GM18868 (cell line): Measurements from ENCODE around the gene TPK1.

Experiments used
- ATAC-seq: cut with Tn5 transposase; IDR thresholded peaks from one replicate; pipeline ENCODE4 v1.9.1; 2021; ENCODE audit warnings: mild to moderate bottlenecking, moderate library complexity; ENCODE audit not compliant: unreplicated experiment

Gene TPK1

GRCh38 chr7:144835652-144836544 lies at the start of gene TPK1:
Gene TPK1 (minus strand): TSS chr7:144836053. CDS start chr7:144835602, 451 bp downstream.
- ATAC-seq: peak; percentile 87

DNA sequence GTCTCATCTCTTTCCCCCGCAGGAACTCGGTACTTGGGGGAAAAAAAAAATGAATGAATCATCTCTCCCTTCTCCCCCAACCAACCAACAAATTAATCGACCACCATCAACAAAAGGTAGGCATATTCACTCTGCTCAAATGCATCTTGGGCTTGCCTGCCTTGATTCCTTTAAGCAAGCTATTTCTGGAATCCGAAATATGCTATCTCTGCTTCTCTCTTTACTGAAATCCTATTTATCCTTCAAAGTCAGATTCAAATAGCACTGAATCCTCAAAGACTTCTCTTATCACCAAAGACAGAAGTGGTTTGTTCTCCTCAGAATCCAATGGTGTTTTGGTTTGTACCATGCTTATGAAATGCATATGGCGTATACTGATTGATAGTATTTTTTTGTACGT lies 49.6 kb upstream of the TPK1 start:
- ATAC-seq: no peak

DNA sequence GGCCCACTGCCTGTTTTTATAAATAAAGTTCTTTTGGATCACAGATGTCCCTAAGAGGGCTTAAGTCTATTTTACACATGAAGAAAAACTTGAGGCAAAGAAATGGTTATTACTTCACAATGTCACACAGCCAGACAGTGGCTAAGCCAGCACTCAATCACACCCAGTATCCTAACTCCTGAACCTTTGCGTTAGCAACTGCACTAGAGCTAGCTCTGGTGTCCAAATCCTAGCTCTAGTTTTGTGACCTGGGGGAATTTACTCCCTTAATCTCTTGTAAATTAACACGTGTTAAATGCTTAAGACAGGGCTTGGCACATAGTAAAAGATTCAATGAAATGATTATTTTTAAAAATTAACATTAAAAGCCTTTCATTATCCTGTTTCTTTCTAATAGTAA lies 49.0 kb upstream of the TPK1 start:
- ATAC-seq: no peak

DNA sequence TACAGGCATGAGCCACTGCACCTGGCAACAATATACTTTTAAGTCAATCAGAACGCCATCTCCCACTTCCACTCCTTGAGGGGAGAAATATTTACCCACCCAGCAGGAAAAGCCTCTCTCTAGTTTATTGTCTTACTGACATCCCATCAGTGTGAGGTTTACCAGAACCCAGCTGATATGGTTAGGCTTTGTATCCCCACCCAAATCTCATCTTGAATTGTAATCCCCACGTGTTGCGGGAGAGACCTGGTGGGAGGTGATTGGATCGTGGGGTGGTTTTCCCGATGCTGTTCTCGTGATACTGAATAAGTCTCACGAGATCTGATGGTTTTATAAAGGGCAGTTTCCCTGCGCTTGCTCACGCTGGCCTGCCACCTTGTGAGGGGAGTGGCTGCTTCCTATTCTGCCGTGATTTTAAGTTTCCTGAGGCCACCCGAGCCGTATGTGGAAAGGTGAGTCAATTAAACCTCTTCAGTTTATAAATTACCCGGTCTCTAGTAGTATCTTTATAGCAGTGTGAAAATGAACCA lies 37.5 kb upstream of the TPK1 start:
- ATAC-seq: no peak

DNA sequence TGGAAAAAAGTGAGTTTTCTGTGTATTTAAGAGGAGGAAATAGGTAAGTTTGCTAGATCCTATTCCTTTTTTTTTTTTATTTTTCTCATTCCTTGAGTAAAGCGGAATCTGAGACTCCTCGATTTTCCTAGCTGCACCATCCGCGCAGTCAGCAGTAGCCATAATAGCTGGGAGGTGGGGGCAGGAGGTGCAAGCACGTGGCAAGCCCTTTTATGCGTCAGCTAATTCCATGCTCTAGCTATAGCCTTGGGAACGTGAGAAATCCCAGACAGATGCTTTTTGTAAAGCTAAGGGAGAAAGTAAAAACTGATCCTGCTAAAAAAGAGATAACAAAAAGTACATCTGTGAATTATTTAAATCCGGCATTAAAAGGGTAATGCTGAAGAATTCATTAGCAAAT lies 33.2 kb upstream of the TPK1 start:
- ATAC-seq: no peak

- ATAC-seq: no peak
Observed at GRCh38 chr7:144866189-144866588, 30.3 kb upstream of the TPK1 start.

- ATAC-seq: no peak
Observed at GRCh38 chr7:144863320-144863647, 27.4 kb upstream of the TPK1 start.

- ATAC-seq: no peak
Observed at GRCh38 chr7:144862612-144863319, 26.9 kb upstream of the TPK1 start.

- ATAC-seq: no peak
Observed at GRCh38 chr7:144859739-144860138, 23.9 kb upstream of the TPK1 start.

DNA sequence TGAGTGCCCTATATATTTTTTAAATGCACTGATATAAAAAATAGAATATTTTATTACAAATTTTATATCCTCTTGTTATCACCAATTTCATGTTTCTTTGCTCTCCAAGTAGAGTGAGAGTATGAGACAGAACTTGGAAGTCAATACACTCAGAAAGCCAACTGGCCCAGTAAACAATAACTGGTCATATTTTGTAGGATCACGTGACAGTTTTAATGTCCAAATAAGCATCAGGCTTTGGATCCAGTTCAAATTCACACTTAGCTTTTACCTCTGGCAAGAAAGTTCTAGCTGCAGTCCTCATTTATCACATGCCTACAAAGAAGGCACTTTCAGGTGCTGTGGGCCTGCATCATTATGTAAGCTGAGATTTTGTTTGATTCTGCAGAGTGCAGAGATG lies 21.6 kb upstream of the TPK1 start:
- ATAC-seq: no peak

DNA sequence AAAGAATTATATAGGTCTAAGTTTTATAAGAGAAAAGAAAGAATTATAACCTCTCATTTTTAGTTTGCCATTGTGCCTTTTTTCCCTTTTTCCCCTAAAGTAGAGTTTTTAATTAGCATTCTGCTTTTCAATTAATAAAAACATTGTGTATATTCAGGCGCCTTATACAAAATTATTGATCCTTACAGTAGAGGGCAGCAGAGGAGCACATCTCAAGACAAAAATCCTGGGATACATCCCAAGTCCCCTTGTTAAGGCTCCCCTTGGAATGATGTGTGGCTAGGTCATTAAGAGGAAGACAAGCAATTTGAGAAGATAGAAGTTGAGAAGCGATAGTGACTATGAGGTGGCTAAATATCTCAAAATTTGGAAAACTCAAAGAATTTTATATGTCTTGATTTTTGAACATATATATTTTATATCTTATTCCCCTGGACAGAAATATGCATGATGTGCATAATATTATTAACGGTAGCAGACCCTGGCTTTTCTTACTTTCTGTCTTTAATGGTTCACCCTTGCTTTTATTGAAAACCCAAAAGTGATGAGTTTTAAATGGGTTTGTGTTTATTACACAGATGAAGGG lies 19.1 kb upstream of the TPK1 start:
- ATAC-seq: no peak

DNA sequence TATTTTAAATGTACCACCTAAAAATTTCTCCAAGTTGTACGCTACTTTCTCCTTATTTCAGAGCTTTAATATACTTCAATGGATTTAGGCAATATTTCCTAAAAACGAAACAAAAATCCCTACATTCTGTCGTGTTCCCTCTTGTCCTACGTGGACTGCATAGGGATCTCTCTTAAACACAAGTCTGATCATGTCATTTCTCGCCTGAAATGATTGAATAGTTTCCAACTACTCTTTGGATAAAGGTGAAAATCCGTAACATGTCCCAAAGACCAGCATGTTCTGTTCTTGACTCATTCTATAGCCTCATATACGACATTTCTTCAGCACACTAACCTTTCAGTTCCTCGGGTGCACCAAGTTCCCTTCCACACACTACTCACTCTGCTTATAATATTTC lies 17.7 kb upstream of the TPK1 start:
- no peak for ATAC-seq

DNA sequence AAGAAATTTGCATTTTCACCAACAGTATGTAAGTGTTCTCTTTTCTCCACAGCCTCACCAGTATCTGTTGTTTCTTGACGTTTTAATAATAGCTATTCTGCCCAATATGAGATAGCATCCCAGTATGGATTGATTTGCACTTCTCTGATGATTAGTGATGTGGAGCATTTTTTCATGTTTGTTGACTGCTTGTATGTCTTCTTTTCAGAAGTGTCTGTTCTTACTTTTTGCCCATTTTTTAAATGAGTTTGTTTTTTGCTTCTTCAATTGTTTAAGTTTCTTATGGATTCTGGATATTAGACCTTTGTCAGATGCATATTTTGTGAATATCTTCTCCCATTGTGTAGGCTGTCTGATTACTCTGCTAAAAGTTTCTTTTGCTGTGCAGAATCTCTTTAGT lies 12.2 kb upstream of the TPK1 start:
- ATAC-seq: no peak

GRCh38 chr7:144842377-144842851 lies 6.6 kb upstream of the TPK1 start:
- ATAC-seq: peak; percentile 88

DNA sequence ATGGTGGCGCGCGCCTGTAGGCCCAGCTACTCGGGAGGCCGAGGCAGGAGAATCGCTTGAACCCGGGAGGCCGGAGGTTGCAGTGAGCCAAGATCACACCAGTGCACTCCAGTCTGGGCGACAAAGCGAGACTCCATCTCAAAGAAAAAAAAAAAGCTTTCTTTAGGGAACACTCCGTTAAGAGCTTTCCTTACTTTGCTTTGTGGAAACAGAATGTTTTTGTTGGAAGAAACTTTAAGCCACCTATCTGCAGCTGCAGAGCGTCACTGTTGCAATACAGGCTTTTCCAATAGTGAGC lies 641 bp upstream of the TPK1 start:
- no peak for ATAC-seq

DNA sequence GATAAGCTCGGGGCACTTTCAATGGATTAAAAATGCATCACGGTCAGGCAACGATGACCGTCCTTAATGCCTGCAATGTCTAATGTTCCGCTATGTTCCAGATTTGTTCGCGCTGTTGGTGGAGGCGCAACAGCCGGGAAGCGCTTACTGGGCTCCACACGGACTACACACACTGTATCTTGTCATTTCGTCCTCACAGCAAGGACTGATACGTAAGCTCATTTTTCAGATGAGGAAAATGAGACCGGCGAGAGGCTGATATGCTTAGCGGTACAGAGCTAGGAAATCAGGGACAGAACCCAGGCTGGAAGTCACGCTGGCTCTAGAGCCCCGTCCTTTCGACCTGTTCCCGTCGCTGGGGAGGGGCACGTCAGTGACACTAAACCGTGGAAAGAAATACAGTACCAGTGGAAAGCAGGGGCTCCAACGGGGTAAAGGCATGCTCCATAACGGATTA lies 670 bp downstream of the TPK1 start:
- peak; percentile 29 for ATAC-seq

DNA sequence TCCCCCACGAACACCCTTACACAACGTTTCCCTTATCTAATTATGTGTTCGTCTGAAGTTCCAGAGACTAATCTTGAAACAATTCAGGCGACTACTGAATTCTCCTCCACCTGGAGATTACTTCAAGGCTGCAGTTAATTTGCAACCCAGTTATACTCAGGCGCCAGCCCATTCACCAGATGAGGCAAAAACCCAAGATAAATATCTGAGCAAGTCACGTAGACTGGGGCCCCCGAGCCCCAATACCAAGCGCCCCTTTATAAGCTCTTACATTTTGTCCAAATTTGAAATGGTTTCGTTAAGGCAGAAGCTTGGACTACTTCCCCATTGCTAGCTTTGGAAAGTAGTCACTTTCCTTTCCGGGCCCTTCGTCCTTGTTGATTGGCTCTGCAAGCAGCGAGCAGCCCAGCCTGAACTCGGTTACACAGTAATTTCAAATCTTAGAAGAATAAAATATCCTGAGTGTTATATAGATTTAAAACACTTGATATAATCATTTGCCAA lies 1.2 kb downstream of the TPK1 start:
- peak; percentile 29 for ATAC-seq

DNA sequence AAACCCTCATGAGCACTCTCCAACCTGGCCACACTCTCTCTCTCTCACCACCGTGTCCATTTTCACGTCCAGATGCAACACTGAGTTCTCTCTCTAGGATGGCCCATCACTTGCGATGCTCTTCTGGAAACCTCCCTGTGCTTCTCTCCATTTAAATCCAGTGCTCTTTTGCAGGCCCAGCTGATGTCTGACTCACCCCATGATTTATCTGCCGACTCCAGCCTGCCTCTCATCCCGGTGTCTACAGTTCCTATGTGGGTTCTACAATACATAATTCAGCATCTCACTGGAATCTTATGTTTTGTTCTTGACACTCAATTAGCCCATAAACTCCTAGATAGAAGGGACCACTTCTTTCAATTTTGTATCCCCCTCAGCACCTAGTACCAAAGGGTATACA lies 5.0 kb downstream of the TPK1 start:
- no peak for ATAC-seq

DNA sequence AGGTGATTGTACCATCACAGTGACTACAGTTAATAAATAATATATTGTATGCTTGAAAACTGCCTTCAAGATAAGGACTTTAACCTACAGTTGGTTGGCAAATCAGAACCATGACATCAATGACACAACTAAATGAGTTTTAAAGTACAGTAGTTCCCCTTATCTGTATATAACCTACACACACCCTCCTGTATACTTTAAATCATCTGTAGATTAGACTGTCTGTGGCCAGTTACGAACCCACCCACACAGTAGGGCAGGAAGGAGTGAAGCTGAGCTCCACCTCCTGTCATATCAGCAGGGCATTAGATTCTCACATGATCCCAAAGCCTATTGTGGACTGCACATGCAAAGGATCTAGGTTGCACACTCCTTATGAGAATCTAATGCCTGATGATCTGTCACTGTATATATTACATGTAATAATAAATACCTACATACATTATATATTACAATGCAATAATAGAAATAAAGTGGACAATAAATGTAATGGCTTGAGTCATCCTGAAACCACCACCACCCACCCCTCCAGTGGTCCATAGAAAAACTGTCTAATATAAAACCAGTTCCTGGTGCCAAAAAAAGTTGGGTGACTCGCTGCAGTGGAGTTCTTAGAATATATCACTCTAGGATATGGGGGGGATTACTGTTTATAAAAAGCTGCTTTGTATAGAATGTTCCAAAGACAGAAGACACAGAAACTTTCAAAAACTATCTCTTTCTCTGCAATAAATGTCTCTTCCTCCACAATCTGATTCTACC lies 5.6 kb downstream of the TPK1 start:
- no peak for ATAC-seq

DNA sequence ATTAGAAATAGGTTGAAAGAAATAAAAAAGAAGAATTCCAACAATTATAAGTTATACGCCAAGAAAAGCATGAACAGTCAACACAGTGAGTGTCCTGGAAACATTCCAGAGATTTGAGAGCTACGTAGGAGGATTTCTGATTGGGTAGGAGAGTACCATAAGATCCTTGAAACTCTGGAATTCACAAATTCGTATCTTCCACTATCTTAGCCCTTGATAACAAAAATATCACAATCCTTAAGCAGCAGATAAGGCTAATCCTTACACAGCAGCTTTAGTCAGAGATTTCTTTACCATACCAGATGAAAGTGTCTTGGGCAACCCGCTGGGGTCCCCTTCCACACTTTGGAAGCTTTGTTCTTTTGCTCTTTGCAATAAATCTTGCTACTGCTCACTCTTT lies 8.2 kb downstream of the TPK1 start:
- ATAC-seq: no peak

DNA sequence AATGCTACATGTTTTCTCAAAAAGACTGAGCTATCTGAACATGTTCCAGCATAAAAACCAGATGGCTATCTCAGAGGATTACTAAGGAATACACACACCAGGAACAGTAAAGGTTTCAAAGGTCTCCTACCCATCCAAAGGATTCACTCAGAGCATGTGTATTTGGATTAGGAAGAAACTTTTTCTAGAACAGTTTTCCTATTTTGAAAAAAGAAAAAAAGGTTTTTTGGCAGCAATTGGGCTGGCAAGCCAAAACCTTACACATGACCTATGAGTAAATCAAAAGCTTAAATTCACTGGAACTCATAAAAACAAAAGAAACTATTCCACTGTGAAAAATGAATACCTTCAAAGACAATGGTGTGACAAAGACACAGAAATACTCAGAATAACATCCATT lies 9.6 kb downstream of the TPK1 start:
- ATAC-seq: no peak
